NAMALWA (cell line): ENCODE results near the gene CBFA2T3.

Experiments
- DNase-seq: peaks from one replicate; pipeline ENCODE4 v3.0.0-alpha.2; 2015; ENCODE audit warnings: low spot score

The CBFA2T3 gene

GRCh38 chr16:88961011-88961410 lies 16.0 kb downstream of the CBFA2T3 start:
- DNase-seq = no peak

GRCh38 chr16:88960516-88960915 lies 16.5 kb downstream of the CBFA2T3 start:
- DNase-seq = no peak

GRCh38 chr16:88959022-88959421 lies 18.0 kb downstream of the CBFA2T3 start:
- DNase-seq = no peak

GRCh38 chr16:88957887-88958577 lies 19.0 kb downstream of the CBFA2T3 start:
- DNase-seq = no peak

- DNase-seq = no peak
Measured at GRCh38 chr16:88957433-88957767, 19.6 kb downstream of the CBFA2T3 start.

GRCh38 chr16:88956546-88957432 lies 20.2 kb downstream of the CBFA2T3 start:
- no peak for DNase-seq

GRCh38 chr16:88955906-88956305 lies 21.1 kb downstream of the CBFA2T3 start:
- DNase-seq = no peak

- DNase-seq = no peak
Measured at GRCh38 chr16:88953003-88953690, 23.9 kb downstream of the CBFA2T3 start.

- DNase-seq = no peak
Measured at GRCh38 chr16:88951989-88952388, 25.0 kb downstream of the CBFA2T3 start.

- DNase-seq = no peak
Measured at GRCh38 chr16:88951501-88951900, 25.5 kb downstream of the CBFA2T3 start.

GRCh38 chr16:88948781-88949490 lies 28.1 kb downstream of the CBFA2T3 start:
- DNase-seq = no peak

GRCh38 chr16:88945473-88945872 lies 31.5 kb downstream of the CBFA2T3 start:
- DNase-seq = no peak

GRCh38 chr16:88943741-88944140 lies 33.3 kb downstream of the CBFA2T3 start:
- no peak for DNase-seq

GRCh38 chr16:88943131-88943664 lies 33.8 kb downstream of the CBFA2T3 start:
- DNase-seq = no peak

GRCh38 chr16:88941913-88942909 lies 34.8 kb downstream of the CBFA2T3 start:
- DNase-seq = peak; percentile 95

- peak; percentile 71 for DNase-seq
Measured at GRCh38 chr16:88940862-88941817, 35.9 kb downstream of the CBFA2T3 start.

- DNase-seq = peak; percentile 62
Measured at GRCh38 chr16:88939972-88940861, 36.8 kb downstream of the CBFA2T3 start.

- DNase-seq = peak; percentile 41
Measured at GRCh38 chr16:88939245-88939971, 37.6 kb downstream of the CBFA2T3 start.
